Measurements from ENCODE around the gene CACNA2D4.

GRCh38 chr12:1830401-1830845 is 88.0 kb downstream of the CACNA2D4 start:
- TF ChIP-seq YY1 (IDR thresholded peaks at IDR 0.05) (no peak), MAX (IDR thresholded peaks at IDR 0.05) (no peak), RAD21 (IDR thresholded peaks at IDR 0.05) (no peak), RXRA (IDR thresholded peaks at IDR 0.05) (no peak), EGR1 (IDR thresholded peaks at IDR 0.05; ENCODE audit: low read depth in 2 of 2) (no peak), ZBTB33 (IDR thresholded peaks at IDR 0.05) (no peak)
- TF ChIP-seq, protein P1, sequence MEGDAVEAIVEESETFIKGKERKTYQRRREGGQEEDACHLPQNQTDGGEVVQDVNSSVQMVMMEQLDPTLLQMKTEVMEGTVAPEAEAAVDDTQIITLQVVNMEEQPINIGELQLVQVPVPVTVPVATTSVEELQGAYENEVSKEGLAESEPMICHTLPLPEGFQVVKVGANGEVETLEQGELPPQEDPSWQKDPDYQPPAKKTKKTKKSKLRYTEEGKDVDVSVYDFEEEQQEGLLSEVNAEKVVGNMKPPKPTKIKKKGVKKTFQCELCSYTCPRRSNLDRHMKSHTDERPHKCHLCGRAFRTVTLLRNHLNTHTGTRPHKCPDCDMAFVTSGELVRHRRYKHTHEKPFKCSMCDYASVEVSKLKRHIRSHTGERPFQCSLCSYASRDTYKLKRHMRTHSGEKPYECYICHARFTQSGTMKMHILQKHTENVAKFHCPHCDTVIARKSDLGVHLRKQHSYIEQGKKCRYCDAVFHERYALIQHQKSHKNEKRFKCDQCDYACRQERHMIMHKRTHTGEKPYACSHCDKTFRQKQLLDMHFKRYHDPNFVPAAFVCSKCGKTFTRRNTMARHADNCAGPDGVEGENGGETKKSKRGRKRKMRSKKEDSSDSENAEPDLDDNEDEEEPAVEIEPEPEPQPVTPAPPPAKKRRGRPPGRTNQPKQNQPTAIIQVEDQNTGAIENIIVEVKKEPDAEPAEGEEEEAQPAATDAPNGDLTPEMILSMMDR (IDR thresholded peaks at IDR 0.05; ENCODE audit: low read depth, low read length, missing input control) = no peak
